GM19463 (cell line): ENCODE results near the gene NEK10.
"Not testable (repeated sequence)": the region's sequence is repeated elsewhere in the genome, so short reads cannot be mapped to it uniquely, and the experiment has no call there.

Experiments used
- ATAC-seq: cut with Tn5 transposase; IDR thresholded peaks from one replicate; pipeline ENCODE4 v1.9.1; 2021; ENCODE audit warnings: mild to moderate bottlenecking, moderate library complexity; ENCODE audit not compliant: unreplicated experiment

NEK10 gene

GRCh38 chr3:27368831-27369607 is at the start of gene NEK10:
TSS of gene NEK10 (minus strand) at chr3:27369383. CDS start at chr3:27352882, 16,501 bp downstream.
- peak; percentile 100 for ATAC-seq

- ATAC-seq, result no peak
Observed at GRCh38 chr3:27415202-27415601, 46.0 kb upstream of the NEK10 start.

- peak; percentile 76 for ATAC-seq
Observed at GRCh38 chr3:27392950-27393679, 23.9 kb upstream of the NEK10 start.

- ATAC-seq, result not testable (repeated sequence)
Observed at GRCh38 chr3:27392414-27392813, 23.2 kb upstream of the NEK10 start.

GRCh38 chr3:27391796-27392195 is 22.6 kb upstream of the NEK10 start:
- no peak for ATAC-seq

GRCh38 chr3:27387625-27388024 is 18.4 kb upstream of the NEK10 start:
- no peak for ATAC-seq

GRCh38 chr3:27385504-27385903 is 16.3 kb upstream of the NEK10 start:
- no peak for ATAC-seq

GRCh38 chr3:27384191-27384590 is 15.0 kb upstream of the NEK10 start:
- no peak for ATAC-seq

- ATAC-seq, result peak; percentile 63
Observed at GRCh38 chr3:27380433-27381357, 11.5 kb upstream of the NEK10 start.

GRCh38 chr3:27378331-27378730 is 9.1 kb upstream of the NEK10 start:
- no peak for ATAC-seq

- ATAC-seq, result no peak
Observed at GRCh38 chr3:27376109-27376772, 7.1 kb upstream of the NEK10 start.

- ATAC-seq, result no peak
Observed at GRCh38 chr3:27366062-27366591, 3.1 kb downstream of the NEK10 start.

GRCh38 chr3:27360113-27361078 is 8.8 kb downstream of the NEK10 start:
- peak; percentile 49 for ATAC-seq

- no peak for ATAC-seq
Observed at GRCh38 chr3:27358372-27358771, 10.8 kb downstream of the NEK10 start.

- peak; percentile 83 for ATAC-seq
Observed at GRCh38 chr3:27357665-27358258, 11.4 kb downstream of the NEK10 start.

- no peak for ATAC-seq
Observed at GRCh38 chr3:27356976-27357375, 12.2 kb downstream of the NEK10 start.

- ATAC-seq, result no peak
Observed at GRCh38 chr3:27354588-27355203, 14.5 kb downstream of the NEK10 start.

- ATAC-seq, result no peak
Observed at GRCh38 chr3:27354161-27354560, 15.0 kb downstream of the NEK10 start.
